Stimulated activated naive CD8-positive, alpha-beta T cell treated with anti-CD3 and anti-CD28 coated beads, Interleukin-15, Interleukin-2, amounts not matched to agents 100 ng/mL and 50 ng/mL, for 24 hours (primary cell): ENCODE data around the gene C5AR2.

Source experiments
- H3K27ac Mint-ChIP-seq: one replicate; pipeline ENCODE4 v1.8.0; 2021; ENCODE audit warnings: mild to moderate bottlenecking, mixed read lengths
- H3K27me3 Mint-ChIP-seq: one replicate; pipeline ENCODE4 v1.8.0; 2021; ENCODE audit warnings: mixed read lengths
- H3K36me3 Mint-ChIP-seq: one replicate; pipeline ENCODE4 v1.8.0; 2021; ENCODE audit warnings: low read depth, mixed read lengths
- H3K4me1 Mint-ChIP-seq: one replicate; pipeline ENCODE4 v1.8.0; 2021; ENCODE audit warnings: low read depth, mixed read lengths
- H3K4me3 Mint-ChIP-seq: one replicate; pipeline ENCODE4 v1.8.0; 2021; ENCODE audit warnings: mild to moderate bottlenecking, mixed read lengths
- H3K9me3 Mint-ChIP-seq: one replicate; pipeline ENCODE4 v1.8.0; 2021; ENCODE audit warnings: mixed read lengths

The C5AR2 gene

DNA sequence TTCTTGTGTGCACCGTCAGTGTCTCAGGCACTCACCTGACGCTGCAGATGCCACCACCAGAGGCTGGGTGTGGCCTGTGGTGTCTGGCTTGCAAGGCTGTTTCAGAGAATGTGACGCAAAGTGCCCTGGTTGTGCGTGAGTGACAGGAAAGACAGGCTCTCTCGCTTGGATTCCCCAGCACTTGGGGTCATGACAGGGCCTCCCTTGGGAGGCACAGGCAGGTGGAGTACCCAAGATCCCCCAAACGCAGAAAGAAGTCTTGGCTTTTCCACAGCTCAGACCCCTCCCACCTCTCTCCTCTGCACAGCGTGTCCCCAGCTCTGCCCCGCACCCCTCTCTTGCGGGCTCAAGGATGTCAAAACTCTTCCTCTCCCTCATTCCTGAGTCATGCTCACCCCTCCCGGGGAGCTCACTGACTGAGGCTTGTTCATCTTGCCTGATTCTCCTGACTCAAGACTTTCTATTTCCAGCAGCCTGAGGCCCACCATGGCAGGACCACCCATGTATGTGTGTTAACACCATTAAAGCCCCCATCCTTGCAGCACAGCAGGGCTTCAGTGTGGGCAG, 38.2 kb downstream of the C5AR2 start:
- H3K27me3 Mint-ChIP-seq = no peaks in the 10 kb centered on the region
- no peak overlapping the region for H3K27ac Mint-ChIP-seq
- H3K4me1 Mint-ChIP-seq = no peaks in the 10 kb centered on the region
- peaks cover 26% of the 10 kb centered on the region for H3K36me3 Mint-ChIP-seq
- no peak overlapping the region for H3K4me3 Mint-ChIP-seq
- no peaks in the 10 kb centered on the region for H3K9me3 Mint-ChIP-seq

DNA sequence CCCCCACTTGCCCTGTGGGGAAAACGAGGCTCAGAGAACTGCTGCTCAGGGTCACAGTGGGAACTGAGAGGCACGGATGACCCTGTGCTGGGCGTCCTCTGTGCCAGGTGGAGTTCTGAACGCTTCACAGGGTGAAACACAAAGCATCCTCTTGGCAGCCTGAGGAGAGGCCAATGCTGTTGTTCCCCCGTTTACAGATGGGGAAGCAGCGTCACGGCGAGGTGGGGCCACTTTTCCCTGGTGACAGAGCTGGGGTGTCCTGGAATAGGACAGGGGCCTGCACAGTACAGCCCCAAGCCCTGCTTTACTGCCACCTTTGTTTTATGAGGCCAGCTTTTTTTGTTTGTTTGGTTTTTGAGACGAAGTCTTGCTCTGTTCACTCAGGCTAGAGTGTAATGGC, 39.3 kb downstream of the C5AR2 start:
- peaks cover 21% of the 10 kb centered on the region for H3K36me3 Mint-ChIP-seq
- no peak overlapping the region for H3K27ac Mint-ChIP-seq
- no peak overlapping the region for H3K4me3 Mint-ChIP-seq
- H3K27me3 Mint-ChIP-seq = no peaks in the 10 kb centered on the region
- H3K9me3 Mint-ChIP-seq = no peaks in the 10 kb centered on the region
- no peaks in the 10 kb centered on the region for H3K4me1 Mint-ChIP-seq

DNA sequence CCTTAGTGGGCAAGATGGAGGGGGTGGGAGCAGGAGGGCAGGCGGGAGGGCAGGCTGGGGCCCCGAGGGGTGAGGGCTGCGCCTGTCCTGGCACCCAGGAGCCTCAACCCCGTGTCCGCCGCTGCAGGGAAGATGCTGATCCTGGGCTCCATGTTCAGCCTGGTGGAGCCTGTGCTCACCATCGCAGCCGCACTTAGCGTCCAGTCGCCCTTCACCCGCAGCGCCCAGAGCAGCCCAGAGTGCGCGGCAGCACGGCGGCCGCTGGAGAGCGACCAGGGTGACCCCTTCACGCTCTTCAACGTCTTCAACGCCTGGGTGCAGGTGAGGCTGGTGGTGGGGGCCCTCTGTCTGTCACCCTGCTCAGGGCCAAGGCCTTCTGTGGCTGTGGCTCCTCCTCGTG, 40.6 kb downstream of the C5AR2 start:
- Mint-ChIP-seq H3K36me3 (peaks cover 19% of the 10 kb centered on the region), H3K27ac (no peak overlapping the region), H3K4me3 (no peak overlapping the region), H3K4me1 (no peaks in the 10 kb centered on the region), H3K9me3 (no peaks in the 10 kb centered on the region), H3K27me3 (no peaks in the 10 kb centered on the region)

DNA sequence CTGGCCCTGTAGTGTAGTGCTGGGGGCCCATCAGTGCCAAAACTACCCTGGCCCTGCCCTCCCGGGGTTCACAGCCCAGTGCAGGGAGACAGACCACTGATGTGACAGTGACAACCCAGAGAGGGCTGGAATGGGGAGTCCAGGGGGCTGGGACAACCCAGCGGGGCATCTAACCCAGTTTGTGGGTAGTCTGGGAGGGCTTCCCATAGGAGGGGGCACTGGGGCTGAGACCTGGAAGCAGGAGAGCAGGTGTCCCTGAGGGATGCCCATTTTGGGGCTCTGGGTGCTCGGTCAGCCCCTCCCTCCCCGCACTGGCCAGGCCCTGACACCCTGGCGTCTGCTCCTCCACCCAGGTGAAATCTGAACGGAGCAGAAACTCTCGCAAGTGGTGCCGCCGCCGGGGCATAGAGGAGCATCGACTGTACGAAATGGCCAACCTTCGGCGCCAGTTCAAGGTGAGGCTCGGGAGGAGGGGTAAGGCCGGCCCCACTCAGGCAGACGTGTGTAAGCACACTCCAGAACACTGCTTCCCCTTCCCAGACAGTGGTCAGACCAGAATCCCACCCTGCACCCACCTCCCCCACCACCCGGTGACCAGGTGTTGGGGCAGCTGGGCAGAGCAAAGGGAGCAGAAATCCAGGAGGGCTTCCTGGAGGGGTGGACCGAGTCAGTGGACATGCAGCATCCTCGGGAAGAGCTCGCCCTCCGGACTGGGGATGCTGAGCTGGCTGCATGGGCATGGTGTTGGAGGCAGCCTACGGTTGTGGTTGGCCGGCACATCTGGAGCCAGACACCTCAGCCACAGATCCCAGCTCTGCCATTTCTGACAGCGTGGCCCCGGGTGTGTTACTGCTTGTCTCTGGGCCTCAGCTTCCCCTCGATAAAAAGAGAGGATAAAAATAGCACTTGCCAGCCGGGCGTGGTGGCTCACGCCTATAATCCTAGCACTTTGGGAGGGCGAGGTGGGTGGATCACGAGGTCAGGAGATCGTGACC, 41.6 kb downstream of the C5AR2 start:
- H3K27ac Mint-ChIP-seq = no peak overlapping the region
- H3K4me3 Mint-ChIP-seq = no peak overlapping the region
- no peaks in the 10 kb centered on the region for H3K4me1 Mint-ChIP-seq
- H3K9me3 Mint-ChIP-seq = no peaks in the 10 kb centered on the region
- H3K27me3 Mint-ChIP-seq = no peaks in the 10 kb centered on the region
- H3K36me3 Mint-ChIP-seq = peaks cover 19% of the 10 kb centered on the region

DNA sequence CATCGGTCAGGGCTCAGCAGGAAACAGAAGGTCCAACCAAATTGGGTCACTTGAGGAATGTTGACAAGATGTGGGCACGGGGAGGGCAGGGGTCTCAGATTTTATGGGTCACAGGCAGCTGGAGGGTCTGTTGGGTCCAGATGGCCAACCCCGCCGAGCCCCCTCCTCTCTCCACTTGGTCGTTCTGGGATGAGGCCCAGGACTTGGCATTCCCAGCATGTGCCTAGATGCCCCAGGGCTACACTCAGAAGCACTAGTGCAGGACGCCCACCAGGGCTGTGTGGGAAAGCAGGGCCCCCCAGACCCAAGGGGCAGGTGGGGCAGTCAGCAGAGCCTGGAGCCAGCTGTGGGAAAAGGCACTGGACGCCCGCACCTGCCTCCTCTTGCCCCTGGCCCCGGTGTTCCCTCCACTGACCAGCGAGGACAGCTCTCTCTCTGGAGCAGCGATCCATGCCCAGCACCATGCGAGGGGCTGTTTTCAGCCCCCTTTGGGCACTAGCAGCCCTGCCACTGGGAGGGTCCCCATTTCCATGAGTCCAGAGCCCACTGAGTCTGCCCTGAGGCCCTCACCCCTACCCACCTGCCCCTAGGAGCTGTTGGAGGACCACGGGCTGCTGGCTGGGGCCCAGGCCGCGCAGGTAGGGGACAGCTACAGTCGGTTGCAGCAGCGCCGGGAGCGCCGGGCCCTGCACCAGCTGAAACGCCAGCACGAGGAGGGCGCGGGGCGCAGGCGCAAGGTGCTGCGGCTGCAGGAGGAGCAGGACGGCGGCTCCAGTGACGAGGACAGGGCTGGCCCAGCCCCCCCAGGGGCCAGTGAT, 43.1 kb downstream of the C5AR2 start:
- Mint-ChIP-seq H3K4me1 (peaks cover 2% of the 10 kb centered on the region), H3K4me3 (no peak overlapping the region), H3K9me3 (no peaks in the 10 kb centered on the region), H3K36me3 (peaks cover 22% of the 10 kb centered on the region), H3K27ac (no peak overlapping the region), H3K27me3 (no peaks in the 10 kb centered on the region)

DNA sequence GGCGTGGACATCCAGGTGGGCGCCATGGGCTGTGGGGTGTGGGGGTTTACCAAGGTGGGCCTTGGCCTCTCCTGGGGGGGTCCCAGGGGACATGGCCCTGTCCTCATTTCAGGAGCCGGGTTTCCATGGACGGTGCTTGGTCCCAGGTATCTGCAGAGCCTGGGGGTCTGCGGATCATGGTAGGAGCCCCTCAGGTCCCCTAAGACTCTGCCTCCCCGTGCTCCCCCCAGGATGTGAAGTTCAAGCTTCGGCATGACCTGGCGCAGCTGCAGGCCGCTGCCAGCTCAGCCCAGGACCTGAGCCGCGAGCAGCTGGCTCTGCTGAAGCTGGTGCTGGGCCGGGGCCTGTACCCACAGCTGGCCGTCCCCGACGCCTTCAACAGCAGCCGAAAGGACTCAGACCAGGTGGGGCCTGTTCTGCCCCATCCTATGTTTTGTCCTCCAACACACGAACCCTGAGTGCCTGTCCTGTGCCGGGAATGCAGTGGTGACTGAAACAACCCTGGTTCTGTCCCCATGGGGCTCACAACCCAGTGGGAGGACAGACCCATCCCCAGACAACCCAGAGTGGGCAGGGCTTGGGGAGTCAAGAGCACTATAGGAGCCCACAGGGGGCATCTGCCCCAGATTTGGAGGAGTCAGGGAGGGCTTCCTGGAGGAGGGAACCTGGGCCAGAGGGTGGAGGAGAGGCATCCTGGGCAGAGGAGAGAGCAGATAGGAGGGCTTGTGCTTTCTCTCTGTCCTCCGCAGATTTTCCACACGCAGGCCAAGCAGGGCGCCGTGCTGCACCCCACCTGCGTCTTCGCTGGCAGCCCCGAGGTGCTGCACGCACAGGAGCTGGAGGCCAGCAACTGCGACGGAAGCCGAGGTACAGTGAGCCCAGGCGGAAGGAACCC, 44.0 kb downstream of the C5AR2 start:
- Mint-ChIP-seq H3K4me3 (no peak overlapping the region), H3K9me3 (no peaks in the 10 kb centered on the region), H3K36me3 (peaks cover 28% of the 10 kb centered on the region), H3K4me1 (peaks cover 6% of the 10 kb centered on the region), H3K27me3 (no peaks in the 10 kb centered on the region), H3K27ac (no peak overlapping the region)

DNA sequence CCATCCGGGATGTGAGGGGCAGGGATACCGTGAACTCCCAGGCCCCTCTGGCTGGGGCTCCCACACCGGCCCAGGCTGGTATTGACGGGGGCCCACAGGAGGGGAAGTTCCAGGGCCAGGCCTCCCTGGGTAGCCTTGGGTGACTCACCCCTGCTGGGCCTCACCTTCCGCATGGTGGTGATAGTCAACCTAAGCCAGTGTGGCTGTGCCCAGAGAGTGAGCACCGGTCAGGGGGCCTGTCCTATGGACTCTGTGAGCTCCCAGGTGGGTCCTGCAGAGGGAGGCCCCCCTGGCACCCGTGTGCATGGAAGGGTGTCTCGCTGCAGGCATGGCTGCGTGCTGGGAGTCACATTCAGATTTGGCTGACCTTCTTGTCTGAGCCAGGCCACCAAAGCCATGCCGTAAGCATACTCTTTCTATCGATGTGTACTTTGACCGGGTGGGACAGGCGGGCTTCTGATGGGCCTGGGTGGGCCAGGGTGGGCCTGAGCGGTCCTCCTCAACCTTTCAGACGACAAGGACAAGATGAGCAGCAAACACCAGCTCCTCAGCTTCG, 44.7 kb downstream of the C5AR2 start:
- Mint-ChIP-seq H3K27ac (no peak overlapping the region), H3K9me3 (no peaks in the 10 kb centered on the region), H3K4me3 (no peak overlapping the region), H3K27me3 (no peaks in the 10 kb centered on the region), H3K36me3 (peaks cover 35% of the 10 kb centered on the region), H3K4me1 (peaks cover 11% of the 10 kb centered on the region)

DNA sequence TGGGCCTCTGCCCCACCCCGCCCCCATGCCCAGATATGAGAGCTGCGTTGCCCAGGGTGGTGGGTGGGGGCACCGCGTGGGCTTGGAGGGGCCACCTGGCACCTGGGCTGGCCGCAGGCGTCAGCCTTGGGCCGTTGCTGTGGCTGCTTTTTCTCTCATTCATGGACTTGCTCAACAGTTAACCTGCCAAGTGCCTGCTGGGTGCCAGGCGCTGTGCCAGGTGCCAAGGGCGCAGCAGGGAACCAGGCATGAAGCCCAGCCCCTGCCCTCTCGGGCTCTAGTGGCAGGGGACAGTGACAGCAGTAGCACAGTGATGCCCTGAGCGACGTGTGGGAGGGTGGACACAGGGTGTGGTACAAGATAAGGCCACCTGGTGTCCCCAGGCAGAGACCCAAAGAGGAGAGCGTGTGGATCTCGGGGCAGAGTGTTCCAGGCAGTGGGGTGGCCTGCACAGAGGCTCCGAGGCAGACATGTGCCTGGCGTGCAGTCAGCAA, 45.3 kb downstream of the C5AR2 start:
- Mint-ChIP-seq H3K27me3 (no peaks in the 10 kb centered on the region), H3K4me3 (no peak overlapping the region), H3K36me3 (peaks cover 33% of the 10 kb centered on the region), H3K9me3 (no peaks in the 10 kb centered on the region), H3K4me1 (peaks cover 14% of the 10 kb centered on the region), H3K27ac (no peak overlapping the region)

DNA sequence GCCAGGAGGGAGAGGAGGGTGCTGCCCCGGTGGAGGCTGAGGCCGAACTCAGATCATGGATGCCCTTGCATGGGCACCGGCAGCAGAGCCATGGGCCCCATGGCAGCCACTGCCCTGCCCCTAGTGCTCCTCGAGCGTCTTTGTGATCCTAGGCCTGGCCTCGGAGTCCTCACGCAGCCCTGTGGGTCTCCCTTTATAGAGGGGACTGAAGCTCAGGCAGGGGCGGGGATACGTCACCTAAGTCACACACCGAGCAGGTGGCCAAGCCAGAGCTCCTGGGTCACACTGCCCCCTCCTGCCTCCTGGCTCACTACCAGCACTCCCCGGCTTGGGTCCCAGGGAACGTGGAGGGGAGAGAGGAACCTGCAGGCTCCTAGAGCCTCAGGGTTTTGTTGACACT, 45.8 kb downstream of the C5AR2 start:
- Mint-ChIP-seq H3K4me1 (peaks cover 16% of the 10 kb centered on the region), H3K27ac (no peak overlapping the region), H3K4me3 (no peak overlapping the region), H3K9me3 (no peaks in the 10 kb centered on the region), H3K27me3 (no peaks in the 10 kb centered on the region), H3K36me3 (peaks cover 31% of the 10 kb centered on the region)

DNA sequence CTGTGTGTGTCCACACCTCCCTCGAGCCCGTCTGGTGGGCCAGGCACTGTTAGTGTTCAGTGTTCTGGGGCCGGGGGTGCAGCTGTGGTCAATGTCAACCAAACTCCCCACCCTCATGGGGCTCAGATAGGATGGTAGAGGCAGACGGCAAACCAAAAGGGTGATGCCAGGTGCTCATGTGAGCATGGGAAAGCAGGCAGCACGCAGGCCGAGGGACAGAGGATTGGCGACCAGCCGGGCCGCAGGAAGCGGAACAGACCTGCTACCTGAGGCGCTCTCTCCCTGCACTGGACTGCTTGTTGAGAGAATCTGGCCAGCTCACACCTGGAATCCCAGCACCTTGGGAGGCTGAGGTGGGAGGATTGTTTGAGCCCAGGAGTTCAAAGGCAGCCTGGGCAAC, 46.3 kb downstream of the C5AR2 start:
- no peak overlapping the region for H3K27ac Mint-ChIP-seq
- H3K4me1 Mint-ChIP-seq = peaks cover 18% of the 10 kb centered on the region
- no peaks in the 10 kb centered on the region for H3K27me3 Mint-ChIP-seq
- H3K9me3 Mint-ChIP-seq = no peaks in the 10 kb centered on the region
- no peak overlapping the region for H3K4me3 Mint-ChIP-seq
- H3K36me3 Mint-ChIP-seq = peaks cover 31% of the 10 kb centered on the region

DNA sequence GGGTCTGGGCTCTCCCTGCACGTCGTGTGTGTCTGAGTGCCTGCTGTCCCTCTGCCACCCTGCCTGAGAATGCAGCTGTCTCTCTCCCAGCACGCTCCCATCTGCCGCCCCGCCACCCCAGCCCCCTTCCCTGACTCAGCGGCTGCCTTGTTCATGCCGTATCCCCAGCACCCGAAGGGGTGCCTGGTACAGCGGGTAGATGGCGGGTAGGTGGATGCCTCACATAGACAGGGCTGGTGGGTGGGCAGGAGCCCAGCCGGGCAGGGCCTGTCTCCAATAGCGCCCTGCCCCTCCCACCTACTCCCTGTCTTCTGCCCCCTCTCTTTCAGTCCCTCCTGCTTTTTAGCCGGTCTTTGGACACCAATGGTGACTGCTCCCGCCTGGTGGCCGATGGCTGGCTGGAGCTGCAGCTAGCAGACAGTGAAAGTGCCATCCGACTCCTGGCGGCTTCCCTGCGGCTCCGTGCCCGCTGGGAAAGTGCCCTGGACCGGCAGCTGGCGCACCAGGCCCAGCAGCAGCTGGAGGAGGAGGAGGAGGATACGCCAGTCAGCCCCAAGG, 47.5 kb downstream of the C5AR2 start:
- Mint-ChIP-seq H3K4me1 (peaks cover 22% of the 10 kb centered on the region), H3K9me3 (no peaks in the 10 kb centered on the region), H3K27ac (no peak overlapping the region), H3K27me3 (no peaks in the 10 kb centered on the region), H3K4me3 (no peak overlapping the region), H3K36me3 (peaks cover 29% of the 10 kb centered on the region)

DNA sequence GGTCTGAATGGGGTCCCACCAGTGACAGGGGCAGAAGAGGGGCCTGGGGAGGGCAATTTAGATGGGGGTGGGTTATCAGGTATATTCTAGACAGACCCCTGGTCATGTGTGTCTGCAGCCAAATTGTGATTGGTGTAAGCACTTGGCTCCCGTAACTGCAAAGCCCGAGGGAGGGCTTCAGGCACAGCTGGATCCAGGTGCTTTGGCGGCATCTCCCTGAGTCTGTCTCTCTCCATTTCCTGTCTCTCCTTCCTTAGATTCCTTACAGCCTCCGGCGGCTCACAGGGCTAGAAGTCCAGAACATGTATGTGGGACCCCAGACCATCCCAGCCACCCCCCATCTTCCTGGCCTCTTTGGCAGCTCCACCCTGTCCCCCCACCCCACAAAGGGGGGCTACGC, 48.6 kb downstream of the C5AR2 start:
- Mint-ChIP-seq H3K36me3 (peaks cover 27% of the 10 kb centered on the region), H3K27me3 (no peaks in the 10 kb centered on the region), H3K4me3 (no peak overlapping the region), H3K9me3 (no peaks in the 10 kb centered on the region), H3K27ac (no peak overlapping the region), H3K4me1 (peaks cover 22% of the 10 kb centered on the region)

DNA sequence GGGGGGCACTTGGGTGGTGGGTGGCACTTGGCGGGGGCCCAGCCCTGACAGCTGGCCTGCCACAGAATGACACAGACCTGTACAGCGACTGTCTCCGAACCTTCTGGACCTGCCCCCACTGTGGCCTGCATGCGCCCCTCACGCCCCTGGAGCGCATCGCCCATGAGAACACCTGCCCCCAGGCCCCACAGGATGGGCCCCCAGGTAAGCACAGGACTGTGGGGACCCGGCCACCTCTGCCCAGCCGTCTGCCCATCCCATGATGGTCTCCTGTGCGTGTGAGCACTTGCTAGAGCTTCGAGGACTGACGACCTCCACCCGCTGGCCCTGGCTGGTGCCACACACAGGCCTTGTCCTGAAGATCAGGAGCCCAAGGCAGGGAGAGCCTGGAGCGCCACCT, 49.1 kb downstream of the C5AR2 start:
- no peak overlapping the region for H3K4me3 Mint-ChIP-seq

More for the DNA sequence above, 49.1 kb downstream of the C5AR2 start:
- Mint-ChIP-seq H3K36me3 (peaks cover 27% of the 10 kb centered on the region), H3K4me1 (peaks cover 22% of the 10 kb centered on the region), H3K27me3 (no peaks in the 10 kb centered on the region), H3K27ac (no peak overlapping the region), H3K9me3 (no peaks in the 10 kb centered on the region)
